ENCODE data around the gene CGB5.
A peak's percentile ranks its signal among the peaks of the same experiment; 100 is the strongest.
"Not testable (repeated sequence)": the region's sequence is repeated elsewhere in the genome, so short reads cannot be mapped to it uniquely, and the experiment has no call there.

CGB5 gene

DNA sequence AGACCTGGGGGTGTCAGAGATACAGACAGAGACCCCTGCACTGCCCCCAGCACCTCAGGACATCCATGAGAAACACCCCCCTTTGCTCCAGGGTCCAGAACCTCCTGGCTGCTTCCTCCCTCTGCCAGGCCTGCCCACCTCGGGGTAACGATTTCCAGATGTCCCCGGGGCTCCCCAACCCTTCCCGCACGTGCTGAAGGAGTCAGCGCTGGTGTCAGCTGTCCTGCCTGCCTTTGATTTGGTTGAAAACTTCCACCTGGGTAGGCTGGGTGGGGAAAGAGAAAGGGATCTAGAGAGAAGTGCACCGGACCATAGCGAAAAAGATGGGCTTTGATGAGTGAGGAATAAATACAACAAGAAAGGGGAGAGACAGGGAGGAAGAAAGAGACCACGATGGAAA, 15.4 kb downstream of the CGB5 start:
- DNase-seq: no peak

DNA sequence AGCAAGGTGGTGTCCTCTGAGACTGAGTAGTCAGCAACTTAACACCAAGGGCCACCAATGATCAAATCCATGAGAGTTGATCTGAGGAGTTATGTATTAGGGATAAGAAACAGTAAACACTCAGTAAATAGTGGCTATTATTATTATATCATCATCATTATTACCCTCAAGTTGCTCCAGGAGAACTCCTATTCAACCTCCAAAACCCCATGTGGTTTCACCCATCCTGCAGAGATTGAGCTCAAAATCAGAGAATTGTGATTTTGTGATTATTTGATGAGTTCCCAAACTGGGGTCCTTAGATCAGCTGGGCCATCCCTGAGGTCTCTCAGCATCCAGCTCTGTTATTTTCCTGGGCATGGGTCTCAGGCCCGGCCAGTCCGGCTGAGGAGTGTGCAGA, 17.4 kb downstream of the CGB5 start:
- DNase-seq: no peak

DNA sequence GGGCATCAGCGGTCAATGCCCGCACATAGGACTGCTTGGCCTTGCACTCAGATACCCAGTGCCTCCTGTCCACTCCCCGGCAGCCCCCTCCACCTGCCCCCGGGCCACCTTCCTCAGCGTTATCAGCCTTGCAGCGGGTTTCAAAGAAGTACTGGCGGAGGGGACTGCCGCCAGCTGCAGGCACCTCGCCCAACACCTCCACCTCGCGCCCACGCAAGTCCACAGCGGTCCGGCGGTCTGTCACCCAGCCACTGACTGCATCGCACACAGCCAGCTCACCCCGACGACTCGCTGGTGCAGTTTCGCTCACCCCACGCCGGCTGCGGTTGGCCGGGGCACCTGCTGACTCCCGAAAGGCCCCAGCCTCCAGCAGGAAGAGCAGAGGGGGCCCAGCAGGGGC, 17.8 kb downstream of the CGB5 start:
- no peak for DNase-seq

DNA sequence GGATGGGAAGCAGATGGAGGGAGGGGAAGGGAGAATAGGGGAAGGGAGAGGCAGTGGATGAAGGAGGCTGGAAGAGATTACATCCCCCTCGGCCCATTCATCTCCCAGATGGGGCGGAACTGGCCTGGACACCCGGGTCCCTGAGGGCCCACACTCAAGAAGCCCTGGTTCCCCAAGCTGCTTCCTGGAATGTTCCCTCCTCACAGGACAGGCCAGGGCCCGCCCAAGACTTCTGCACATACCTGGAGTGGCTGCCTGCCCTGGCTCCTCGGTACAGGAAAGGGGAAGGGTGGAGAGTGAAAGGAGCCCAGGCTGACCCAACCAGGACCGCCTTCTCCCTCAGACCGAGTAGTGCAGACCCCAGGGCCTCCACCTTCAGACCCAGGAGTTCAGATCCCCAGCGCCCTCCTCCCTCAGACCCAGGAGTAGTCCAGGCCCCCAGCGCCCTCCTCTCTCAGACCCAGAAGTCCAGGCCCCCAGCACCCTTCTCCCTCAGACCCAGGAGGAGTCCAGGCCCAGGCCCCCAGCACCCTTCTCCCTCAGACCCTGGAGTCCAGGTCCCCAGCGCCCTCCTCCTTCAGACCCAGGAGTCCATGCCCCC, 20.5 kb downstream of the CGB5 start:
- no peak for DNase-seq

DNA sequence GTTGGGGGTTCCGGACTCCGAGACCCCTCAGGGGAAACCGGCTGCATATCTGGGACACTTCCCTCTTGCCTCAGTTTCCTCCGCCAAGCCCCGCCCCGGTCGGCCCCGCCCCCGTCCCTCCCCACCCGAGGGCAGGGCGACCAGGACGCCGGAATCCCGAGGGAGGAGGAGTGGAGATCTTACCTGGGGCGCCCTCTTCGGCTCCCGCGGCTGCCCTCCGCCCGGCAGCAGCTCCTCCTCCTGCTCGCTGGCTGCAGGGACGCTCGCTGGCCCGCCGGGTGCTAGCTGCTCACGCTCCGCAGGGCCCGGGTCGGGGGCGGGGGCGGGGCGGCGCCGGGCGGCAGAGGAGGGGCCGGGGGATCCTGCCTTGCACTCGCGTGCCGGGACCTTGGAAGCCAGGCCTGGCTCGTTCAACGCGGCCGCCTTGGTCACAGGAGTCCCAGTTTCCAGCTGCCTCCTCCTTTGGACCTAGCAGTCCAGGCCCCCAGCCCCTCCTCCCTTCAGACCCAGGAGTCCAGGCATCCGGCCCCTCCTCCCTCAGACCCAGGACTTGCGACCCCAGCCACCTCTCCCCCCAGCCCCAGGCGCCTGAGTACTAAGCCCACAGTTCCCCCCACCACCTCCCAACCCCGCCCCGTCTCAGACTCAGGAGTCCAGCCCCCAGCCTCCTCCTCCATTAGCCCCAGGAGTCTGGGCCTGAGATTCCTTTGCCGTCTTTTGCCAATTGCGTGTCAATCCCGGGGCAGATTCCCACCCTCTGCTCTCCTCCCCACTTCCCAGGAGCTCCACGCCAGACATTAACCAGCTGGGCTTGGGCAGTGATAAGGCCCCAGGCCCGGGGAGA, 21.3 kb downstream of the CGB5 start, which contains the start of gene NTF4:
Gene NTF4, minus strand, starts transcription at position 51 of the 844 bp plus-strand sequence. CDS start 2,821 bp downstream, outside the sequence.
- no peak for DNase-seq

GRCh38 chr19:49065905-49066512, 22.4 kb downstream of the CGB5 start:
- DNase-seq: no peak

DNA sequence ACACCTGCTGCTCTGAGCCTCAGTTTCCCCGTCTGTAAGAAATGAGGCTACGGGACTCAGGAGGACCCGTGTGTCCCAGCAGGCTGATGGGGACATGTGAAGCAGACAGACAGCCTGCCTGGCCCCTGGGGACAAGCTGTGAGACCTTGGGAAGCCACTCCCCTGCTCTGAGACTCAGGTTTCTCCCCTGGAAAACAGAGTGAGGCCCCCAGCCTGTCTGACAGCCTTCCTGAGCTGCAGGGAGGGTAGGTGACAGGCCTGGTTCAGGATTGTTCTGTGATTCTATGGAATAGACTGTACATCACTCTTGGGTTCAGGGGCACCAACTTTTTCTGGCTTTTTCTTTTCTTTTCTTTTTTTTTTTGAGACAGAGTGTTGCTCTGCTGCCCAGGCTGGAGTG, 23.9 kb downstream of the CGB5 start:
- no peak for DNase-seq

DNA sequence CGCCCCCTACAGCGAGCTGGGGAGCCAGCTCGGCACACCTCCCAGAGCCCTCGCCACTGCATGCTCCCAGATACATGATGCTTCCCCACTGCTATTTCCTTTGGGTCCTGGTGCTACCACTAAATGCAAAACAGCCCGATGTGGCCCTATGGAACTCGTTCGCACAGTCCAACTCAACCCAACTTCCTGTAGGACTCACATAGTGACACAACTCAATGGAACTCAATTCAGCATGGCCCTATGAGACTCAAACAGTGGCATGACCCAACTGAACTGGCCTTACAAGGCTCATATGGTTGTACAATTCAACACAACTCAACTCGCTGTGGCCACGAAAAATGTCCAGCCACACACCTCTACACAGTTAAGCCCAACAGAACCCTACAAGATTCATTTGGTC, 25.4 kb downstream of the CGB5 start:
- DNase-seq: no peak

DNA sequence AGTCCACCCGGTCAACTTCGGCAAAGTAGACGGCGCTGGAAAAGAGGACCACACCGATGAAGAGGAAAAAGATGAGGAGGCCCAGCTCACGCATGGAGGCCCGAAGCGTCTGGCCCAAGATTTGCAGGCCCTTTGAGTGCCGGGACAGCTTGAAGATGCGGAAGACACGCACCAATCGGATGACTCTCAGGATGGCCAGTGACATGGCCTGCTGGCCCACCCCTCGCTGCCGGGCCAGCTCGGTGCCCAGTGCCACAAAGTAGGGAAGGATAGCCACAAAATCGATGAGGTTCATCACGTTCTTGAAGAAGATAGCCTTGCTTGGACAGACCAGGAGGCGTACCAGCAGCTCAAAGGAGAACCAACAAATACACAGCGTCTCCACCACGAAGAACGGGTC, 26.8 kb downstream of the CGB5 start:
- DNase-seq: no peak

DNA sequence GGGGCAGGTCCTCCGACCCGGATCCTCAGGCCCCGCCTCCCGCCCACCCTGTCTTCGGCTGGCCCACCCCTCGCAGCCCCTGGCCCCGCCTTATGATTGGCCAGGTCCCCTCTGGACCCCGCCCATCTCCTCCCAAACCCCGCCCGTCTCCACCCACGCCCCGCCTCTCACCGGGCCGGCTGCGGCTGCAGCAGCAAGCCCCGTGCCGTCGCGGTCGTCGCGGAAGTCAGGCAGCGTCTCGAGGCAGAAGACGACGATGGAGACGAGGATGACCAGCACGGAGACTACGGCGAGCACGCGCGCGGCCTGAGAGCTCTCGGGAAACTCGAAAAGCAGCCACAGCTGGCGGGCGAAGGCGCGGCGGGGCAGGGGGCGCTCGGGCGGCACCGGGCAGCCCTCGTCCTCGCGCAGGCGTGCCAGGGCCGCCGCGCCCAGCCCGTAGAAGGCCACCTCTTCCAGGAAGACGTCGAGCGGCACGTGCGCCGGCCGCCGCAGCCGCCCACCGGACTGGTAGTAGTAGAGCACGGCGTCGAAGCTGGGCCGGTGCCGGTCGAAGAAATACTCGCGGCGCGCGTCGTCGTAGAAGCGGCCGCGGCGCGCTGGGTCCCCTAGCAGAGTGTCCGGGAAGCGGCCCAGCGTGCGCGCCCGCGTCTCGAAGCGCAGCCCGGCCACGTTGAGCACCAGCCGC, 28.4 kb downstream of the CGB5 start:
- DNase-seq: no peak

GRCh38 chr19:49073514-49074378, 30.1 kb downstream of the CGB5 start:
- DNase-seq: no peak

DNA sequence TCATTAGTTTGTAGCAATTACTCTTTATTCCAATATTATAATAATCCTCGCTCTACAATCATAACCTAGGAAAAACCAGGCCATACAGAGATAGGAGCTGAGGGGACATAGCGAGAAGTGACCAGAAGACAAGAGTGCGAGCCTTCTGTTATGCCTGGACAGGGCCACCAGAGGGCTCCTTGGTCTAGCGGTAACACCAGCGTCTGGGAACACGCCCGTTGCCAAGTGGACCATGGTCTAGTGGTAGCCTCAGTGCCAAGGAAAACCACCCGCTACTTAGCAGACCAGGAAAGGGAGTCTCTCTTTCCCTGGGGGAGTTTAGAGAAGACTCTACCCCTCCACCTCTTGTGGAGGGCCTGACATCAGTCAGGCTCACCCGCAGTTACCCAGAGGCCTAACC, 31.2 kb downstream of the CGB5 start:
- not testable (repeated sequence) for DNase-seq

DNA sequence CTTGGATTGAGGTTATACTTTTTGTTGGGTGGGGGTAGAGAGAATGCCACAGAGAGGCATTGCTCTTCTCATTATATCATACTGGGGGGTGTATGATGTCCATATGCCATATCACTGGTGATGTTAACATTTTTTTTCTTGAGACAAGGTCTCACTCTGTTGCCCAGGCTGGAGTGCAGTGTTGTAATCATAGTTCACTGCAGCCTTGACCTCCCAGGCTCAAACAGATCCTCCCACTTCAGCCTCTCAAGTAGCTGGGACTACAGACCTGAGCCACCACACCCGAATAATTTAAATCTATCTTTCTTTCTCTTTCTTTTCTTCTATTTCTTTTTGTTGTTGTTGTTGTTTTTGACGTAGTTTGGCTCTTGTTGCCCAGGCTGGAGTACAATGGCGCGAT, 36.7 kb downstream of the CGB5 start:
- DNase-seq: no peak

GRCh38 chr19:49081273-49081672, 37.6 kb downstream of the CGB5 start:
- no peak for DNase-seq

GRCh38 chr19:49084206-49085019, 40.8 kb downstream of the CGB5 start:
- no peak for DNase-seq

- peak; percentile 99 for DNase-seq
Observed at GRCh38 chr19:49085020-49085867, 41.6 kb downstream of the CGB5 start, which contains the start of gene SNRNP70. Gene SNRNP70 (plus strand): TSS chr19:49085451. CDS start chr19:49086415, 964 bp downstream.

DNA sequence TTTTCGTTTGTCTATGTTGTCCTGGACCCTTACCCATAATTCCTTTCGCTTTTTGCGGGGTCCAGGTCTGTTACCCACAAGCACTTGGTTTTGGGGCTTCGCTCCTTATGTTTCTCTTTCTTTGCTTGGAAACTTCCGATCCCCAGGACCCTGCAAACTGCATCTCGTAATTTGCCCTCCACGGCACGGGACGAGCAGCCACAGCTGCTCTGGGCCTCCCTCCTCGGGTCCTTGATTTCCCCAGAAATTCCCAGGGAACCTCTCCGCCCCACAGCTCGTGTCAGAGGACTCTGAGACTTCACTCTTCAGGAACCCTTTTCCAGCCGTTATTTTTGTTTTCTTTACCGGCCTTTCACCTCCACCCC, 42.2 kb downstream of the CGB5 start:
- DNase-seq: no peak

- no peak for DNase-seq
Observed at GRCh38 chr19:49086296-49086695, 42.6 kb downstream of the CGB5 start.

DNA sequence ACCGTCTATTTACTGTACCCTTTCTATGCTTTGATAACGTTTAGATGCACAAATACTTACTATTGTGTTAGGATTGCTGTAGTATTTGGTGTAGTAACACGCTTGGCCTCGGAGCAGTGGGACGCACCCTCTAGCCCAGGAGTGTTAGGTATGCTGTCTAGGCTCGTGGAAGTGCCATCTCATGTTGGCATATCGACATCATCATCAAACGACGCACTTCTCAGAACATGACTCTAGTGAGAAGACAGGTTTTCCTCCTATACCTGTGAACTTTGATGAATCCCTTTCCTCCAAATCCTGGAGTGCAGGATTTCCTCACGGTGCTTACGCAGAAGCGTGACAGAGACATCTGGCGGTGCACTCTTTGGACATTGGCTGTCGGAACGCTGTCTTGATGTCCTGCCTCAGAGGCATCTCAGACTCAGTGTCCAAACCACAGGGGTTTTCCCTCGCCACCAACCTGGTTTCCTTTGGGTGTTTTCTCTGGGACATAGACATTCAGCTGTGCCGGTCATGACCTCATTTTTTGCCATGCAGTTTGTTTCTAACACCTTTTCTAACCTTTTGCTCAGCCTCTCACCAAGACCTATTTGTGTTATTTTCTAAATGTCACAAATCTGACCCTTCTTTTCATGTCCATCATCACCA, 47.9 kb downstream of the CGB5 start:
- DNase-seq: no peak

DNA sequence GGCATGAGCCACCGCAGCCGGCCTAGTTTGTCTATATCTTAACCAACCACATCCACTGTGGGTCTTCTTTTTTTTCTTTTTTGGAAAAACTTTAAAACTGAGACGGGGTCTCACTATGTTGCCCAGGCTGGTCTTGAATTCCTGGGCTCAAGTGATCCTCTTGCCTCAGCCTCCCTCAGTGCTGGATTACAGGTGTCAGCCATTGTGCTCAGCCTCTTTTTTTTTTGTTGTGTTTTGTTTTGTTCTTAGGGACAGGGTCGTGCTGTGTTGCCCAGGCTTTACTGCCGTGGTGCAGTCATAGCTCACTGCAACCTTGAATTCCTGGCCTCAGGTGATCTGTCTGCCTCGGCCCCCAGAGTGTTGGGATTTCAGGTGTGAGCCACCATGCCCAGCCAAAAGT, 49.0 kb downstream of the CGB5 start:
- DNase-seq: no peak
